ENCODE data around the gene NAA60. TPM values are rescaled to one million over a fixed set of nuclear protein-coding genes. Genes with fewer than 3 reads are reported as not detected.
A peak's percentile ranks its signal among the peaks of the same experiment; 100 is the strongest.

The NAA60 gene
- total and polyA plus RNA-seq, 7 donors: 15.0 to 73.5 (median 30.4) TPM

GRCh38 chr16:3529175-3529574 lies 85.7 kb downstream of the NAA60 start:
- Histone ChIP-seq H3K27ac (no peak overlapping the region), H3K4me1 (peaks cover 0 to 4% (median 2%) of the 10 kb centered on the region in 4 donors), H3K36me3 (peaks cover 30 to 80% (median 35%) of the 10 kb centered on the region in 4 donors), H3K9me3 (no peaks in the 10 kb centered on the region), H3K27me3 (no peaks in the 10 kb centered on the region), H3K4me3 (no peak overlapping the region)
- no peak for TF ChIP-seq POLR2AphosphoS5 (IDR thresholded peaks at IDR 0.05)
- no peak for TF ChIP-seq CTCF (IDR thresholded peaks at IDR 0.05)
- TF ChIP-seq POLR2A (IDR thresholded peaks at IDR 0.05): no peak
- no peak for TF ChIP-seq EP300 (IDR thresholded peaks at IDR 0.05)
- no peak for DNase-seq
- intact Hi-C loops (cut with DNase I): loop anchor here (10.0 kb wide), 1 partner anchor 86 kb away; the partner anchor contains the start of gene SLX4

DNA sequence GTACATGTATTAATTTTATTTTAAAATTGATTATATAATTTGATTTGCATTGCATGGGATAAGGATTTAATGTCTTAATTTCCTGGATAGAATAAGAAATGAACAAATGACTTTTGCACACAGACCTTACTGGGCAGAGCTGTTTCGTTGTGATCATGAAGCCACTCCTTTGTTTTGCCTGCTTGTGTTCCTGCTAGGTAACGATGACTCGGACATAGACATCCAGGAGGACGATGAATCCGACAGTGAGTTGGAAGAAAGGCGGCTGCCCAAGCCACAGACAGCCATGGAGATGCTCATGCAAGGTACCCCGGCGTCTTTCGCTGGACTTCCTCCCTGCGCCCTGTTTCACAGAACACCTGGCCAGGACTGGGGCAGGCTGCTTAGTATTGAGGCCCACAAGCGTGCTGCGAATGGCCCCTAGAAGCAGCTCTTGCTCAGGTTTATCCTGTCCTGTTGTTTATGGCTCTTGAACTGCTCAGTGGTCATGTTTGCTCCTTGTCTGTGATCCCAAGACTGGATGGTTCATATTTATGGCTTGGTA lies 87.0 kb downstream of the NAA60 start:
- intact Hi-C loops (cut with DNase I): no loop called here
- no peaks in the 10 kb centered on the region for H3K27me3 ChIP-seq
- 96 to 98% methylated on average over 12 of the region's 12 CpGs for WGBS, 2 donors
- peaks cover 0 to 4% (median 2%) of the 10 kb centered on the region in 4 donors for H3K4me1 ChIP-seq
- H3K9me3 ChIP-seq: no peaks in the 10 kb centered on the region
- DNase-seq: no peak
- H3K36me3 ChIP-seq: peaks cover 30 to 77% (median 37%) of the 10 kb centered on the region in 4 donors
- no peak overlapping the region for H3K27ac ChIP-seq
- TF ChIP-seq POLR2A (IDR thresholded peaks at IDR 0.05) (no peak), CTCF (IDR thresholded peaks at IDR 0.05) (no peak), POLR2AphosphoS5 (IDR thresholded peaks at IDR 0.05) (no peak), EP300 (IDR thresholded peaks at IDR 0.05) (no peak)
- H3K4me3 ChIP-seq: no peak overlapping the region

DNA sequence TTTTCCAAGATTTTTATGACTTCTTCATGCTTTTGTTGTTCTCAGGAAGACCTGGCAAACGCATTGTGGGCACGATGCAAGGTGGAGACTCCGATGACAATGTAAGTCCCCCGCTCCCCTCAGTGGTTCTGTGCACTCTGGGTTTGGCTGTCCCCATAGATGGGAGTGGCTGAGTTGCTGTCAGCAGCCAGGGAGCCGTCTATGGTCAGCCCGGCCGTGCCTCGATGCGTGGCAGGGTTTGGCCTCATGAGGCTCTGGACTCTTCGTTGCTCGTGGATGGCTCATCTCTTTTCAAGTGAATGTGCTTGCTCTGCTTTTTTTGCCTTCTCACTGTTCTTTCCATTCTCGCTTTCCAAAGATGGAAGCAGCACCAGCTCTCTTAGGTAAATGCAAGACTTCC lies 89.3 kb downstream of the NAA60 start:
- H3K9me3 ChIP-seq: no peaks in the 10 kb centered on the region
- 92 to 94% methylated on average over 12 of the region's 12 CpGs for WGBS, 2 donors
- TF ChIP-seq POLR2A (IDR thresholded peaks at IDR 0.05) (no peak), EP300 (IDR thresholded peaks at IDR 0.05) (no peak), POLR2AphosphoS5 (IDR thresholded peaks at IDR 0.05) (no peak), CTCF (IDR thresholded peaks at IDR 0.05) (no peak)
- intact Hi-C loops (cut with DNase I): no loop called here
- H3K27ac ChIP-seq: no peak overlapping the region
- no peak overlapping the region for H3K4me3 ChIP-seq
- H3K4me1 ChIP-seq: peaks cover 0 to 20% (median 7%) of the 10 kb centered on the region in 4 donors
- no peaks in the 10 kb centered on the region for H3K27me3 ChIP-seq
- H3K36me3 ChIP-seq: peaks cover 30 to 76% (median 39%) of the 10 kb centered on the region in 4 donors
- DNase-seq: no peak

GRCh38 chr16:3534126-3534525 lies 90.6 kb downstream of the NAA60 start:
- H3K27ac ChIP-seq: no peak overlapping the region
- H3K27me3 ChIP-seq: no peaks in the 10 kb centered on the region
- peaks cover 0 to 20% (median 7%) of the 10 kb centered on the region in 4 donors for H3K4me1 ChIP-seq
- TF ChIP-seq POLR2AphosphoS5 (IDR thresholded peaks at IDR 0.05) (no peak), EP300 (IDR thresholded peaks at IDR 0.05) (no peak), CTCF (IDR thresholded peaks at IDR 0.05) (no peak), POLR2A (IDR thresholded peaks at IDR 0.05) (no peak)
- intact Hi-C loops (cut with DNase I): no loop called here
- WGBS, 2 donors: 96% methylated on average over 10 of the region's 10 CpGs
- no peaks in the 10 kb centered on the region for H3K9me3 ChIP-seq
- H3K4me3 ChIP-seq: no peak overlapping the region
- H3K36me3 ChIP-seq: peaks cover 24 to 71% (median 39%) of the 10 kb centered on the region in 4 donors
- DNase-seq: no peak

- intact Hi-C loops (cut with DNase I): no loop called here
- TF ChIP-seq POLR2AphosphoS5 (IDR thresholded peaks at IDR 0.05) (no peak), EP300 (IDR thresholded peaks at IDR 0.05) (no peak), POLR2A (IDR thresholded peaks at IDR 0.05) (no peak), CTCF (IDR thresholded peaks at IDR 0.05) (no peak)
- no peak overlapping the region for H3K4me3 ChIP-seq
- 83 to 91% methylated on average over 3 of the region's 3 CpGs for WGBS, 2 donors
- H3K27ac ChIP-seq: peak overlapping the region in 2 of 4 donors; percentile 0 to 57
- H3K27me3 ChIP-seq: no peaks in the 10 kb centered on the region
- H3K9me3 ChIP-seq: no peaks in the 10 kb centered on the region
- H3K4me1 ChIP-seq: peaks cover 0 to 20% (median 7%) of the 10 kb centered on the region in 4 donors
- no peak for DNase-seq
- H3K36me3 ChIP-seq: peaks cover 17 to 75% (median 26%) of the 10 kb centered on the region in 4 donors
These were observed 92.8 kb downstream of the NAA60 start for GRCh38 chr16:3536271-3536731.
